IMR-90 (cell line): ENCODE data around the gene MRPL40.

ENCODE experiments used
- FOS ChIP-seq: fragments of 150-350 bp; IDR thresholded peaks from 2 replicates; pipeline ENCODE4 v1.6.1; 2016; ENCODE audit warnings: low read depth, low read length
- MAFK ChIP-seq: IDR thresholded peaks from 2 replicates; pipeline ENCODE4 v1.6.1; 2012; ENCODE audit warnings: low read depth, low read length, improper control_type of control experiment
- MAZ ChIP-seq: IDR thresholded peaks from 2 replicates; pipeline ENCODE4 v1.6.1; 2012; ENCODE audit warnings: low read depth, mild to moderate bottlenecking, low read length, improper control_type of control experiment, moderate library complexity, borderline replicate concordance
- RAD21 ChIP-seq: IDR thresholded peaks from 2 replicates; pipeline ENCODE4 v1.6.1; 2012; ENCODE audit warnings: low read length, improper control_type of control experiment
- RCOR1 ChIP-seq: IDR thresholded peaks from 2 replicates; pipeline ENCODE4 v1.6.1; 2012; ENCODE audit warnings: mild to moderate bottlenecking, low read length, improper control_type of control experiment; ENCODE audit not compliant: insufficient replicate concordance
- TF ChIP-seq, protein P1 (sequence below): conservative IDR thresholded peaks from 2 replicates; pipeline ENCODE4 v1.5.1; 2012; ENCODE audit warnings: mild to moderate bottlenecking, low read depth, low read length, improper control_type of control experiment

DNA sequence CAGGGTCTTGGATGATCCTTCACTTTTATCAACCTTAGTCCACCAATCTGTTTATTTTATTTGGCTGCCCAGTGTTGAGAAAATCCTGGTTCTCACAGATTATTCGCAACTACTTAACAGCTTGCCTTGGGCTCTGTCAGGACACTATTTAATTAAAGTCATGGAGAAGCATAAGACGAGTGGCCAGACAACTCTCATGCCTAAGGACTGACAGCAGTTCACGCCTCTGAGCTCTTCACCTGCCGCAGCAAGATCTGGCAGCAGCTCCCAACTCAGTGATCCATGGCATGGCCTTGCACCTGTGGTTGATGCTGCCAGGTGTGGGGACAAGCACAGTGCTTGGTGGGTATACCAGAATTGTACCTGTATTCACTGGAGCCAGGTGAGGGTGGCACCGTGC is 38.6 kb upstream of the MRPL40 start:
- TF ChIP-seq, protein P1, sequence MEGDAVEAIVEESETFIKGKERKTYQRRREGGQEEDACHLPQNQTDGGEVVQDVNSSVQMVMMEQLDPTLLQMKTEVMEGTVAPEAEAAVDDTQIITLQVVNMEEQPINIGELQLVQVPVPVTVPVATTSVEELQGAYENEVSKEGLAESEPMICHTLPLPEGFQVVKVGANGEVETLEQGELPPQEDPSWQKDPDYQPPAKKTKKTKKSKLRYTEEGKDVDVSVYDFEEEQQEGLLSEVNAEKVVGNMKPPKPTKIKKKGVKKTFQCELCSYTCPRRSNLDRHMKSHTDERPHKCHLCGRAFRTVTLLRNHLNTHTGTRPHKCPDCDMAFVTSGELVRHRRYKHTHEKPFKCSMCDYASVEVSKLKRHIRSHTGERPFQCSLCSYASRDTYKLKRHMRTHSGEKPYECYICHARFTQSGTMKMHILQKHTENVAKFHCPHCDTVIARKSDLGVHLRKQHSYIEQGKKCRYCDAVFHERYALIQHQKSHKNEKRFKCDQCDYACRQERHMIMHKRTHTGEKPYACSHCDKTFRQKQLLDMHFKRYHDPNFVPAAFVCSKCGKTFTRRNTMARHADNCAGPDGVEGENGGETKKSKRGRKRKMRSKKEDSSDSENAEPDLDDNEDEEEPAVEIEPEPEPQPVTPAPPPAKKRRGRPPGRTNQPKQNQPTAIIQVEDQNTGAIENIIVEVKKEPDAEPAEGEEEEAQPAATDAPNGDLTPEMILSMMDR, result no peak
- TF ChIP-seq RAD21 (no peak), MAFK (no peak), MAZ (no peak), FOS (no peak), RCOR1 (no peak)
